Muscle of leg (tissue), 11 donors: Measurements from ENCODE around the gene DEDD2. TPM values are rescaled to one million over a fixed set of nuclear protein-coding genes. Genes with fewer than 3 reads are reported as not detected.

ENCODE experiments used
- DNase-seq: peaks from one replicate; pipeline ENCODE4 v3.0.0; 2013
- H3K27ac ChIP-seq: one replicate; pipeline ENCODE4 v1.5.1; 2013; ENCODE audit warnings: mild to moderate bottlenecking, low read length, control low read depth
- H3K27me3 ChIP-seq: one replicate; pipeline ENCODE4 v1.6.1; 2013; ENCODE audit warnings: low read length; ENCODE audit not compliant: control insufficient read depth, insufficient read depth
- H3K36me3 ChIP-seq: one replicate; pipeline ENCODE4 v1.6.1; 2013; ENCODE audit warnings: low read length; ENCODE audit not compliant: control insufficient read depth, insufficient read depth
- H3K4me1 ChIP-seq: one replicate; pipeline ENCODE4 v1.6.1; 2013; ENCODE audit warnings: low read length; ENCODE audit not compliant: control insufficient read depth, insufficient read depth
- H3K4me3 ChIP-seq: one replicate; pipeline ENCODE4 v1.5.1; 2013; ENCODE audit warnings: low read length, control low read depth
- H3K9me3 ChIP-seq: replicated peaks from 2 replicates; pipeline ENCODE4 v1.6.1; 2013; ENCODE audit warnings: low read depth, low read length; ENCODE audit not compliant: control insufficient read depth
- WGBS: methylation state at CpG from one replicate; pipeline ENCODE4 v1.1.5; 2013; ENCODE audit warnings: missing lambda C conversion rate; ENCODE audit not compliant: insufficient coverage; 5-methylcytosine and 5-hydroxymethylcytosine counted together
- polyA plus RNA-seq, 8 donors: library from polyadenylated mRNA; unstranded; fragments of 120-200 nt; gene quantifications; one replicate each; pipeline versions ENCODE4 v1.2.1 to v1.2.3, GENCODE V29; 2013; ENCODE audit warnings: inconsistent platforms in 1 of 8, low replicate concordance in 1 of 8; ENCODE audit not compliant: insufficient read length in 8 of 8, insufficient read depth in 1 of 8
- total RNA-seq: library from RNA; stranded (reverse); fragments of 120-200 nt; gene quantifications from one replicate; pipeline ENCODE4 v1.2.4, GENCODE V29; 2013

Gene DEDD2
- total and polyA plus RNA-seq, 9 donors: 11.7 to 16.3 (median 13.9) TPM

- Histone ChIP-seq H3K9me3 (no peaks in the 10 kb centered on the region), H3K4me3 (no peak overlapping the region), H3K27ac (no peak overlapping the region), H3K27me3 (peaks cover 32% of the 10 kb centered on the region), H3K36me3 (no peaks in the 10 kb centered on the region), H3K4me1 (peaks cover 28% of the 10 kb centered on the region)
- WGBS: 83% methylated on average over 4 of the region's 7 CpGs
- DNase-seq: no peak
Measured at GRCh38 chr19:42172261-42172660, 45.2 kb downstream of the DEDD2 start.

GRCh38 chr19:42170715-42171114 is 46.8 kb downstream of the DEDD2 start:
- no peak for DNase-seq
- no peaks in the 10 kb centered on the region for H3K9me3 ChIP-seq
- peaks cover 19% of the 10 kb centered on the region for H3K4me1 ChIP-seq
- H3K36me3 ChIP-seq: no peaks in the 10 kb centered on the region
- H3K27me3 ChIP-seq: peaks cover 26% of the 10 kb centered on the region
- H3K4me3 ChIP-seq: no peak overlapping the region
- WGBS: 81% methylated on average over 15 of the region's 16 CpGs
- H3K27ac ChIP-seq: no peak overlapping the region

GRCh38 chr19:42169486-42170413 is 47.7 kb downstream of the DEDD2 start:
- no peaks in the 10 kb centered on the region for H3K9me3 ChIP-seq
- H3K27me3 ChIP-seq: peaks cover 16% of the 10 kb centered on the region
- DNase-seq: no peak
- no peak overlapping the region for H3K27ac ChIP-seq
- H3K36me3 ChIP-seq: no peaks in the 10 kb centered on the region
- WGBS: 78% methylated on average over 5 of the region's 19 CpGs
- no peak overlapping the region for H3K4me3 ChIP-seq
- H3K4me1 ChIP-seq: peaks cover 17% of the 10 kb centered on the region

- no peak for DNase-seq
- Histone ChIP-seq H3K4me1 (peaks cover 17% of the 10 kb centered on the region), H3K36me3 (no peaks in the 10 kb centered on the region), H3K9me3 (no peaks in the 10 kb centered on the region), H3K4me3 (no peak overlapping the region), H3K27me3 (peaks cover 5% of the 10 kb centered on the region), H3K27ac (no peak overlapping the region)
- 88% methylated on average over 2 of the region's 3 CpGs for WGBS
Measured at GRCh38 chr19:42168206-42168605, 49.3 kb downstream of the DEDD2 start.

DNA sequence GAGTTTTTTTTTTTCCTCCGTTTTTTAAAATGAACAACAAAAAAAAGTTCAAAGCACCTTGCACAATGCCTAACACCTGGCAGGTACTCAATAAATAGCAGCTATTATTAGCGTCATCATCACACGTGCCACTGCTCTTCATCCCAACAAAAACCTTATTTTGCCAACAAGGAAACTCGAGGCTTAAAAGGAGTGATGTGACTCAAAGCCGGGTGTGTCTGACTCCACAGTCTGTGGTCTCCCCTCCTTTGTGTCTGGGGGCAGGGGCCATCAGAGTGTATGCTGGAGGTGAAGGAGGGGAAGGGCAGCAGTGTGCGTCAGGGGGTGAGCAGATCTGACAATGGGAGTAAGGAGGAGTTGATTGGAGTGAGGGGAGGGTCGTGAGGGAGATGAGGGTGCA is 51.2 kb downstream of the DEDD2 start:
- Histone ChIP-seq H3K4me1 (peaks cover 5% of the 10 kb centered on the region), H3K36me3 (no peaks in the 10 kb centered on the region), H3K27me3 (peaks cover 12% of the 10 kb centered on the region), H3K9me3 (no peaks in the 10 kb centered on the region), H3K4me3 (no peak overlapping the region), H3K27ac (no peak overlapping the region)
- 41% methylated on average over 7 of the region's 7 CpGs for WGBS
- no peak for DNase-seq

DNA sequence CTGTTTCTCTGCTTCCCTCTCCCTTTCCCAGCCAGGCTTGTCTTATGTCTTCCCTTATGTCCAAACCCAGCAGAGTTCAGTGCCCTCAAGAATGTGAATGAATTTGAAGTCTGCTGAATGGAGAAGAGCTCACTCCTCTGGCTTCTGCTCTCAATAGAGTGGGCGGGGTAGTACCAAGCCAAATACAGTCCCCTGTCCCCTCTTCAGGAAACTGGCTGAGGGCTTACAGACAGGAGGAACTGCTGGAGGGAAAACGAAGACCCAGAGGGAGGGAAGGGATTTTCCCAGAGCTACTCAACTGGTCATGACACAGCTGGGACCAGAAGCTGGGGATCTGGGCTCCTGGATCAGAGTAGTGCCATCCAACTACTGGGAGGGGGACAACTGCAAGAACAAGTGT is 52.3 kb downstream of the DEDD2 start:
- Histone ChIP-seq H3K27me3 (peaks cover 17% of the 10 kb centered on the region), H3K36me3 (no peaks in the 10 kb centered on the region), H3K4me1 (no peaks in the 10 kb centered on the region), H3K4me3 (no peak overlapping the region), H3K9me3 (no peaks in the 10 kb centered on the region), H3K27ac (no peak overlapping the region)
- 0% methylated on average over 1 of the region's 2 CpGs for WGBS
- DNase-seq: no peak

DNA sequence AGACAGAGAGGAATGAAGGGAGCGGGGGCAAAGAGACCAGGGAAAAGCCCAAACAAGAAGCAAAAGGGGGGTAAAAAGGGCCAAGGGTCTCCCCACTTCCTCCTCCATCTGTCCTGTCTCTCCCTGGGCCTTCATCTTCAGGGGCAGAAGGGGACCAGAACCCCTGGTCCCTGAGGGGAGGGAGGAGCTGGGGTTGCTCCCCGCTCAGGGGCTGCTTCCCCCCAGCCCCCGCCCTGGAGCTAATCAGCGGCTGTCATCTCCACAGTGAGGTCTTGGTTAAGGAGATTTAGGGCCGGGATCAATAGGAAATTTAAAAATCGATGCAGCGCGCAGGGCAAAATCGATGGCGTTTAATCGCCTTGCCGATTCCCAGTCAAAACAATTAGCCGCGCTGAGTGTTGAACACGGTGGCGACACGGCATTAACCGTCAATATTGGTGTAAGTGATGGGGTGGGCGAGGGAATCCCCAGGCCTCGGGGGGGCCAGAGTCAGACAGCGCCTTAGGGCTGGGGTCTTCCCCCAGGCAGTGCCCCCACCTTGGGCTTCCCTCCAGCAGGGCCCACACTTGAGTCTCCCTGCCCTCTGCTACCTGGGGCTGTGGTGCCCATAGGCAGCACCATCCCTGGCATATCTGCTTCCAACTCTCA is 55.7 kb downstream of the DEDD2 start:
- H3K27ac ChIP-seq: no peak overlapping the region
- H3K4me1 ChIP-seq: no peaks in the 10 kb centered on the region
- H3K9me3 ChIP-seq: no peaks in the 10 kb centered on the region
- 81% methylated on average over 19 of the region's 21 CpGs for WGBS
- H3K4me3 ChIP-seq: no peak overlapping the region
- H3K36me3 ChIP-seq: no peaks in the 10 kb centered on the region
- no peak for DNase-seq
- H3K27me3 ChIP-seq: peaks cover 27% of the 10 kb centered on the region

- DNase-seq: no peak
- H3K27me3 ChIP-seq: peaks cover 39% of the 10 kb centered on the region
- 71% methylated on average over 3 of the region's 7 CpGs for WGBS
- H3K9me3 ChIP-seq: no peaks in the 10 kb centered on the region
- H3K36me3 ChIP-seq: no peaks in the 10 kb centered on the region
- no peak overlapping the region for H3K27ac ChIP-seq
- H3K4me1 ChIP-seq: no peaks in the 10 kb centered on the region
- H3K4me3 ChIP-seq: no peak overlapping the region
Measured at GRCh38 chr19:42159942-42160341, 57.5 kb downstream of the DEDD2 start.

- Histone ChIP-seq H3K4me3 (no peak overlapping the region), H3K27ac (no peak overlapping the region), H3K9me3 (no peaks in the 10 kb centered on the region), H3K27me3 (peaks cover 44% of the 10 kb centered on the region), H3K36me3 (no peaks in the 10 kb centered on the region), H3K4me1 (no peaks in the 10 kb centered on the region)
- DNase-seq: no peak
- 21% methylated on average over 2 of the region's 2 CpGs for WGBS
Measured at GRCh38 chr19:42158926-42159325, 58.6 kb downstream of the DEDD2 start.

DNA sequence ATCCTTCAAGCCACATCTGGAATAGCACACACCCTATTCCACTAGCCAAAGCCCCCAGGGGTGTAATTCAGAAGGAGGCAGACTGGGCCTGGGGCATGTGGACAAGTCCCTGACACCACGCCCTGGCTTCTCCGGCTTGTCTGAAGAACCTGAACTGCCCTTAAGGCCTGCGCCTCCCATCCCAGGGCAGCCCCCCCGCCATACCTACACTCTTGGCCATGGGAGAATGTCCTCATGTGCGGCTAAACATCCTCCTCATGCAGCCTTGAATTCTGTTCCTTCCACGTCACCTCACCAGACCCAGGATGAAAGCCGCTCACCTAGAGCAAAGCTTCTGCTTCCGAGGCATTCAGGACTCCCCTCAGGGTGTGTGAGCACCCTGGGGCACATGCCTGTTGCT is 60.9 kb downstream of the DEDD2 start:
- Histone ChIP-seq H3K4me1 (no peaks in the 10 kb centered on the region), H3K4me3 (no peak overlapping the region), H3K27me3 (peaks cover 56% of the 10 kb centered on the region), H3K36me3 (no peaks in the 10 kb centered on the region), H3K27ac (no peak overlapping the region), H3K9me3 (no peaks in the 10 kb centered on the region)
- DNase-seq: no peak
- 82% methylated on average over 8 of the region's 8 CpGs for WGBS
